Placental epithelial cell (primary cell): ENCODE results near the gene GJA1. TPM values are rescaled to one million over a fixed set of nuclear protein-coding genes. Genes with fewer than 3 reads are reported as not detected.

Experiments
- small RNA-seq: library from RNA; depleted of rRNA; stranded (forward); fragments of <200 nt; gene quantifications from one replicate; pipeline ENCODE3, GENCODE V24; 2012
- total RNA-seq: library from RNA; depleted of rRNA; stranded (reverse); fragments of >200 nt; gene quantifications from 2 replicates; pipeline ENCODE4 v1.2.3, GENCODE V29; 2012

The GJA1 gene
- total RNA-seq = 130 and 195 TPM in 2 replicates

GRCh38 chr6:121435444-121436069 is at the start of gene GJA1:
TSS of gene GJA1 (plus strand) at chr6:121435646. CDS start at chr6:121446848, 11,202 bp downstream.

Small RNA genes within 50 kb of the gene (small RNA-seq; reads per million reads assigned to genes)
- gene RNU4-35P = not detected

Other genes starting within 250 kb of the GJA1 start
- 11.4 and 18.8 TPM in 2 replicates for gene TBC1D32, start 101.2 kb upstream of the GJA1 start, total RNA-seq